ENCODE measurements around the gene CD2.
A peak's percentile ranks its signal among the peaks of the same experiment; 100 is the strongest.

Gene CD2

DNA sequence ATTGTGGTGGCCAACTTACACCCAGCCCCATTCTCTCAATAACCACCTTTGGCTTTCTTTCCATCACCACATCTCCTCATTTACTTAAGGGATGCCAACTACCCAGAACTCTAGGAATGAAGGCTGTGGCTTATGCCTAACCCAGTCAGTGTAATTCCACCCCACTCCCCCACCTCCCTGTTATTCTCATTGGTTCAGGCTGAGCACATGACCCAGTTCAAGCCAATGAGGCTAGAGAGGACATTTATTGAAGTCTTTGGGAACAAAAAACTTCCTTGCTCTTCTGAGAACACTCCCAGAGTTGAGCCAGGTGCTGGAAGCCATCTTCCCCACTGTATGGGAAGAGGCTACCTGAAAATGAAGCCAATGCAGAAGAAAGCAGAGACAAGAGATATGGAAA, 22.8 kb upstream of the CD2 start:
- TF ChIP-seq, protein P1, sequence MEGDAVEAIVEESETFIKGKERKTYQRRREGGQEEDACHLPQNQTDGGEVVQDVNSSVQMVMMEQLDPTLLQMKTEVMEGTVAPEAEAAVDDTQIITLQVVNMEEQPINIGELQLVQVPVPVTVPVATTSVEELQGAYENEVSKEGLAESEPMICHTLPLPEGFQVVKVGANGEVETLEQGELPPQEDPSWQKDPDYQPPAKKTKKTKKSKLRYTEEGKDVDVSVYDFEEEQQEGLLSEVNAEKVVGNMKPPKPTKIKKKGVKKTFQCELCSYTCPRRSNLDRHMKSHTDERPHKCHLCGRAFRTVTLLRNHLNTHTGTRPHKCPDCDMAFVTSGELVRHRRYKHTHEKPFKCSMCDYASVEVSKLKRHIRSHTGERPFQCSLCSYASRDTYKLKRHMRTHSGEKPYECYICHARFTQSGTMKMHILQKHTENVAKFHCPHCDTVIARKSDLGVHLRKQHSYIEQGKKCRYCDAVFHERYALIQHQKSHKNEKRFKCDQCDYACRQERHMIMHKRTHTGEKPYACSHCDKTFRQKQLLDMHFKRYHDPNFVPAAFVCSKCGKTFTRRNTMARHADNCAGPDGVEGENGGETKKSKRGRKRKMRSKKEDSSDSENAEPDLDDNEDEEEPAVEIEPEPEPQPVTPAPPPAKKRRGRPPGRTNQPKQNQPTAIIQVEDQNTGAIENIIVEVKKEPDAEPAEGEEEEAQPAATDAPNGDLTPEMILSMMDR (conservative IDR thresholded peaks at IDR 0.05; ENCODE audit: control insufficient read depth, insufficient read depth, low read depth, low read length) = no peak
- H3K4me3 ChIP-seq (ENCODE audit: control insufficient read depth, low read depth, low read length) = no peak overlapping the region
- DNase-seq (ENCODE audit: low read depth) = no peak

DNA sequence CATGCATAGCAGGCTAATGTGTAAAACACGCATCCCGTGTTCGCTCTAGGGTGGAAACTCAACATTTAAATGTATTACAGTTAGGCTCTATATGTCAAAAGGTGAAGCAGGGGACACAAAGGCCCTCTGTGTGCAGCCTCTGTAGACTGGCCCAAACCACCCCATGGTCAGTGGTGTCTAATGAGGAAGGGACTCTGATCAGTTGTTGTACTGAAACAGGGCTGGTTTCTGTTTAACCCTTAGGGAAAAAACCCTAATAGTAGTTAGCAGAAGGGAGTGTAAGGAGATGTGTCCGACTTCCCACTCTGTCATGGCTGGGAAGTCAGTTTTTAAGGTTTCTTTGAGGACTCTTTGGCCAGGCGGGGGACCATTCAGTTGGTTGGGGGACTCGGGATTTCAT, 21.5 kb upstream of the CD2 start:
- TF ChIP-seq, protein P1 (conservative IDR thresholded peaks at IDR 0.05; ENCODE audit: control insufficient read depth, insufficient read depth, low read depth, low read length) = no peak
- no peak for DNase-seq (ENCODE audit: low read depth)
- no peak overlapping the region for H3K4me3 ChIP-seq (ENCODE audit: control insufficient read depth, low read depth, low read length)

DNA sequence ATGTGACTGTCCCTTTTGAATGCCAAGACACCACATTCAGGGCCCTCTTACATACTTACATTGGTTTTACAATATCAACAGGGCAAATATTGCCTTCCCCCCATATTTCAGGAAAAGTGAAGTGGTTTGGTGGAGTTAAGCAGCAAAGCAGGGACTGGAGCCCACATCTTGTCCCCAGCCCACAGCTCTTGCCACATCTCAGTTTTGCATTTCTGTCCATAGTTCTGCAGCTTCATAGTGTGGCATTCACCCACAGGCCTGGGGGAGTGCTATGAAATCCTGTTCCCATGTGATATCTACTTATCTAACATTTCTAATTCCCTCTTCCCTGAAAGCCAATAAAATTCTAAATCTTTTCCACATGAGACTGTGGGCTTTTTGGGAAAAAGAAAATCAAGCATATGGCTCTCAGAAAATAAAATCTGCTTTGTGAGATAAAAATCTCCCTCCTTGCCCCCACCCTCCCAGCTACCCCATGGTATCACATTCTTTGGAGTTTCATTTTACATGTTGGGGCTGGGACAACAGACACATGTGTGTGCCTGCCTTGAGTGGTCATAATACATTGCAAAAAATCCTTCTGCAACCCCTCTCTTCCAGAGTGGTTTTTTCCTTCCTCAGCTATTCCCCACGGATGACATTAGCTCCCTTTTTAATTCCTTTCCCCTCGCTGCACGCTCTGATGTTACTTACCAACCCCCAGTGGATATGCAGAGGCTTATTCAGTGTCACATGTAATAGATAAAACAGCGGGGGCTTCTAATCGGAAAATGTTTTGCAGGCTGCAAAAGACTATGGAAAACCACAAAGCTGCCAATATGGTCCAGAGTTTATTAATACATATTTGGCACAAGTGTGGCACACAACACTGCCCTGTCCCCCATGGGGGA, 20.5 kb upstream of the CD2 start:
- TF ChIP-seq, protein P1 (conservative IDR thresholded peaks at IDR 0.05; ENCODE audit: control insufficient read depth, insufficient read depth, low read depth, low read length) = no peak
- no peak for DNase-seq (ENCODE audit: low read depth)
- H3K4me3 ChIP-seq (ENCODE audit: control insufficient read depth, low read depth, low read length) = no peak overlapping the region

DNA sequence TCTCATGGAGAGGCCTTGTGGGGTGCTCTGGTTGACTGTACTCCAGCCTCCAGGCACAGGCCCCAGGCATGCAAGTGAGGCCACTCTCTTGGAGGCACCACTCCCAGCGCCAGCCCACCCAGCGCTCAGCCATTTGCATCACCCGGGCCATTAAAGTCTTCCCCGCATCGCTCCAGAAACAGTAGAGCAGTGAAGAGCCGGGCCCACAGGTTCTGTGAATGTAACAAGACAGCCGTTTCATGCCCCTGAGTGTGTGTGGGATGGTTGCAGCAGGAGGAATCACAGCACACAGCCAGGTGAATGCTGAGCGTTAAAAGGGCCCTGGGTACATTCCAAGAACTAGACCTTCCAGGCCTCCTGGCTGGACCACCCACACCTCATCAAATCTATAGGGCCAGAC, 19.0 kb upstream of the CD2 start:
- H3K4me3 ChIP-seq (ENCODE audit: control insufficient read depth, low read depth, low read length) = no peak overlapping the region
- DNase-seq (ENCODE audit: low read depth) = no peak
- TF ChIP-seq, protein P1 (conservative IDR thresholded peaks at IDR 0.05; ENCODE audit: control insufficient read depth, insufficient read depth, low read depth, low read length) = no peak

DNA sequence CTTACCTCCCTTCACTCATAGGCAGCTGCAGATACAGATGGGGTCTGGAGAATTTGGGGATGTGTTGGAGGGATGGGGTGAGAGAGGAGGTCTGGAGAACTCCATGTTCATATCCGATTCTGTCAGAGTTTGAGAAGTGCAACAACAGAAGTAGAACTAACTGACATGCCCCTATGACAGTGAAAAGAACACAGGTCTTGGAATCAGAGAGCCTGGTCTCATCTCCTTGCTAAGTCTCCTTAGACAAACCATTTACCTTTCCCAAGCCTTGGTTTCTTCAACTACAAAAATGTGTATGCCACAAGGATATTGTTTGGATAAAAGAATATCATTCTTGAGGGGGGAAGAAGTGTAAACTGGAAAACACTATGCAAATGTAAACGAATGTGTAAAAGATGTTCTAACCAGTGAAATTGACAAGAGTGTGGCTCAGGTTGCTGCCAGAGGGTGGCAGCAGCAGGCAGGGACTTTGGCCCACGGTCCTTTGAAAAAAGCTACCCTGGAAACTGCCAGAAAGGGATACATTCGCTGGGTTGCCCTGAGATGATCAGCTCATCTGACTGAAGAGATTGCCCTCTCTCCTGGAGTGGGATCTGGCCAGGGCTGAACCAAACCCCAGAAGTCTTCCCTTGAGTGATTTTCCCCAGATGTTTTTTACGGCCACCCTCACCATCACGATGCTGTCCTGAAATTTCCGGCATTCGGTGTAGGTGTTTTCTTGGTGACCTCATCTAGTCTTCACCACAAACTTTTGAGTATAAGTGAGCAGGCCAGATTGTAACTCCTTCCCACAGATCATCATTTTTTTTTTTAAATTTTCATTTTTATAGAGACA, 17.0 kb upstream of the CD2 start:
- no peak overlapping the region for H3K4me3 ChIP-seq (ENCODE audit: control insufficient read depth, low read depth, low read length)
- DNase-seq (ENCODE audit: low read depth) = peak; percentile 67
- TF ChIP-seq, protein P1 (conservative IDR thresholded peaks at IDR 0.05; ENCODE audit: control insufficient read depth, insufficient read depth, low read depth, low read length) = peak; percentile 91

DNA sequence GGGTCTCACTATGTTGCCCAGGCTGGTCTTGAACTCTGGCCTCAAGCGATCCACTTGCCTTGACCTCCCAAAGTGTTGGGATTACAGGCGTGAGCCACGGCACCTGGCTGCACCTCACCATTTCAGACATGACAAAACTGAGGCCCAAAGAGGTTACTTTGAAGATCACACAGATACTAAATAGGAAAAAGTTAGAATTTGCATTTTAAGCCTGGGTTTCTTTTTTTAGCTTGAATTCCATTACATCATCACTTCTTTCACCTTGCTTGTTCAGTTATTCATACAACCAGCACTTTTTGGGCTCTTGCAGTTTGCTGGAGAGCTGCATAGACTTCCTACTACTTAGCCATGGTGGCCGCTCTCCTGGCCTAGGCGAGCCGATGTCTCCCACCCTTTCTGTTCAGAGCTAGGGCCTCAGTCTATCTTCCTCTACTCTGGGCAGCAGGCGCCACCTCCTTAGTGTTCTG, 16.3 kb upstream of the CD2 start:
- H3K4me3 ChIP-seq (ENCODE audit: control insufficient read depth, low read depth, low read length) = no peak overlapping the region
- TF ChIP-seq, protein P1 (conservative IDR thresholded peaks at IDR 0.05; ENCODE audit: control insufficient read depth, insufficient read depth, low read depth, low read length) = no peak
- no peak for DNase-seq (ENCODE audit: low read depth)
